Testis (tissue), 3 donors: ENCODE measurements around the gene ANKLE1. TPM values are rescaled to one million over a fixed set of nuclear protein-coding genes. Genes with fewer than 3 reads are reported as not detected.
A peak's percentile ranks its signal among the peaks of the same experiment; 100 is the strongest.

Experiments
- DNase-seq: peaks from one replicate; pipeline ENCODE4 v3.0.0-alpha.2; 2019
- H3K27ac ChIP-seq, 2 donors: fragments of 200-600 bp; sonication (generic); one replicate each; pipeline ENCODE4 v1.5.1; 2019
- H3K27me3 ChIP-seq: fragments of 200-600 bp; sonication (generic); one replicate; pipeline ENCODE4 v1.5.1; 2019
- H3K36me3 ChIP-seq: fragments of 200-600 bp; sonication (generic); one replicate; pipeline ENCODE4 v1.5.1; 2017; ENCODE audit warnings: low read depth; ENCODE audit errors: missing control alignments
- H3K4me1 ChIP-seq: fragments of 200-600 bp; sonication (generic); one replicate; pipeline ENCODE4 v1.5.1; 2019
- H3K4me3 ChIP-seq, 2 donors: fragments of 200-600 bp; sonication (generic); one replicate each; pipeline ENCODE4 v1.5.1; 2017 to 2019
- H3K9me3 ChIP-seq: fragments of 200-600 bp; sonication (generic); one replicate; pipeline ENCODE4 v1.5.1; 2017
- POLR2A ChIP-seq: fragments of 450-650 bp; IDR thresholded peaks from one replicate; pipeline ENCODE4 v1.6.1; 2017; ENCODE audit warnings: antibody characterized with exemption, mild to moderate bottlenecking, moderate library complexity
- WGBS, 2 donors: methylation state at CpG; one replicate each; pipeline ENCODE4 v1.1.5; 2018; 5-methylcytosine and 5-hydroxymethylcytosine counted together
- intact Hi-C: fragments of 100-400 bp; cut with DNase I; formaldehyde crosslinking; loops from one replicate; pipeline ENCODE4 v1.15.1; 2023; ENCODE audit warnings: low total_unique reads
- polyA plus RNA-seq: library from polyadenylated mRNA; stranded (reverse); fragments of 350-450 nt; fragmentation: Illumina TruSeq; extraction: RNeasy Lipid Tissue Mini Kit (QIAGEN cat#74804); gene quantifications from one replicate; pipeline ENCODE4 v1.2.3, GENCODE V29; 2014; ENCODE audit warnings: low read depth, low replicate concordance; ENCODE audit not compliant: insufficient read depth
- total RNA-seq, 2 donors: library from RNA; depleted of rRNA; stranded (reverse); fragments of >200 nt; gene quantifications; one replicate each; pipeline ENCODE4 v1.2.3, GENCODE V29; 2016
- TF ChIP-seq, protein P1 (sequence below), 3 experiments: fragments of 450-650 bp in 2 of 3; fragments of 200-600 bp in 1 of 3; sonication (generic) in 1 of 3; IDR thresholded peaks; one replicate each; pipeline ENCODE4 v1.5.1; 2016 to 2019; ENCODE audit warnings: antibody characterized with exemption in 3 of 3, mild to moderate bottlenecking in 2 of 3, moderate library complexity in 1 of 3

The ANKLE1 gene
- total and polyA plus RNA-seq, 3 donors from 2014 or later, result 0.45 to 5.3 (median 3.1) TPM

DNA sequence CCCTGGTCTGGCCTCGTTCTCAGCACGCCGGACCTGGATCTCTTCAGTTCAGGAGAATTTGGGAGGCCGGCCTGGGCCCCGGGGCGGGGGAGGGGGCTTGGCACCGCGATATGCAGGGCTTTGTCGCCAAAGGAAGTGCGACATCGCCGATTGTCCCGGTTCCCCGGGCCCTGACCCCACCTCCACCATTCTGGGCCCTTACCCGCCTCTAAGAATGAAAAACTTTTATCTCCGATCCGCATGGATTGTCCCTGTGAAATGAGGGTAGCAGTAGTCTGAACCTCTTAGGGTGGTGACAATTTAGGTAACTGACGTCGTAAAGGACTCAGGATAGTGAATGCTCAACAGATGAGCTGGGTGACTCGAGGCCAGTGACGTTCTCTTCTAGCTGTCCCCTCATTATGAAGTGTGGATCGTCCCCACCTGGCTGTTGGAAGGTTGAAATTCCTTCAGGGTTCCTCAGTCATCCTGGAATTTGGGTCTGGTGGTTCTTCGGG is 28.3 kb downstream of the ANKLE1 start:
- Histone ChIP-seq H3K27ac (peak overlapping the region; percentile 64 to 74), H3K4me1 (peaks cover 29% of the 10 kb centered on the region)
- 6% methylated on average over 13 to 23 of the region's 23 CpGs for WGBS, 2 donors

GRCh38 chr19:17311455-17312188 is 29.9 kb downstream of the ANKLE1 start:
- Histone ChIP-seq H3K36me3 (no peaks in the 10 kb centered on the region), H3K4me1 (peaks cover 23% of the 10 kb centered on the region), H3K27me3 (no peaks in the 10 kb centered on the region), H3K4me3 (no peak overlapping the region), H3K9me3 (no peaks in the 10 kb centered on the region), H3K27ac (no peak overlapping the region)
- WGBS, 2 donors, result 64 to 78% methylated on average over 8 to 11 of the region's 11 CpGs
- no peak for DNase-seq
- TF ChIP-seq, protein P1, sequence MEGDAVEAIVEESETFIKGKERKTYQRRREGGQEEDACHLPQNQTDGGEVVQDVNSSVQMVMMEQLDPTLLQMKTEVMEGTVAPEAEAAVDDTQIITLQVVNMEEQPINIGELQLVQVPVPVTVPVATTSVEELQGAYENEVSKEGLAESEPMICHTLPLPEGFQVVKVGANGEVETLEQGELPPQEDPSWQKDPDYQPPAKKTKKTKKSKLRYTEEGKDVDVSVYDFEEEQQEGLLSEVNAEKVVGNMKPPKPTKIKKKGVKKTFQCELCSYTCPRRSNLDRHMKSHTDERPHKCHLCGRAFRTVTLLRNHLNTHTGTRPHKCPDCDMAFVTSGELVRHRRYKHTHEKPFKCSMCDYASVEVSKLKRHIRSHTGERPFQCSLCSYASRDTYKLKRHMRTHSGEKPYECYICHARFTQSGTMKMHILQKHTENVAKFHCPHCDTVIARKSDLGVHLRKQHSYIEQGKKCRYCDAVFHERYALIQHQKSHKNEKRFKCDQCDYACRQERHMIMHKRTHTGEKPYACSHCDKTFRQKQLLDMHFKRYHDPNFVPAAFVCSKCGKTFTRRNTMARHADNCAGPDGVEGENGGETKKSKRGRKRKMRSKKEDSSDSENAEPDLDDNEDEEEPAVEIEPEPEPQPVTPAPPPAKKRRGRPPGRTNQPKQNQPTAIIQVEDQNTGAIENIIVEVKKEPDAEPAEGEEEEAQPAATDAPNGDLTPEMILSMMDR (IDR thresholded peaks at IDR 0.05), result no peak
- TF ChIP-seq POLR2A, result no peak
- intact Hi-C loops, result no loop called here

More for the DNA sequence above, 28.3 kb downstream of the ANKLE1 start:
- TF ChIP-seq, protein P1 (IDR thresholded peaks at IDR 0.05), result no peak
- no peak for TF ChIP-seq POLR2A
- peak overlapping the region; percentile 79 to 98 for H3K4me3 ChIP-seq
- intact Hi-C loops, result no loop called here
- no peaks in the 10 kb centered on the region for H3K27me3 ChIP-seq
- no peak for DNase-seq
- no peaks in the 10 kb centered on the region for H3K9me3 ChIP-seq
- no peaks in the 10 kb centered on the region for H3K36me3 ChIP-seq

DNA sequence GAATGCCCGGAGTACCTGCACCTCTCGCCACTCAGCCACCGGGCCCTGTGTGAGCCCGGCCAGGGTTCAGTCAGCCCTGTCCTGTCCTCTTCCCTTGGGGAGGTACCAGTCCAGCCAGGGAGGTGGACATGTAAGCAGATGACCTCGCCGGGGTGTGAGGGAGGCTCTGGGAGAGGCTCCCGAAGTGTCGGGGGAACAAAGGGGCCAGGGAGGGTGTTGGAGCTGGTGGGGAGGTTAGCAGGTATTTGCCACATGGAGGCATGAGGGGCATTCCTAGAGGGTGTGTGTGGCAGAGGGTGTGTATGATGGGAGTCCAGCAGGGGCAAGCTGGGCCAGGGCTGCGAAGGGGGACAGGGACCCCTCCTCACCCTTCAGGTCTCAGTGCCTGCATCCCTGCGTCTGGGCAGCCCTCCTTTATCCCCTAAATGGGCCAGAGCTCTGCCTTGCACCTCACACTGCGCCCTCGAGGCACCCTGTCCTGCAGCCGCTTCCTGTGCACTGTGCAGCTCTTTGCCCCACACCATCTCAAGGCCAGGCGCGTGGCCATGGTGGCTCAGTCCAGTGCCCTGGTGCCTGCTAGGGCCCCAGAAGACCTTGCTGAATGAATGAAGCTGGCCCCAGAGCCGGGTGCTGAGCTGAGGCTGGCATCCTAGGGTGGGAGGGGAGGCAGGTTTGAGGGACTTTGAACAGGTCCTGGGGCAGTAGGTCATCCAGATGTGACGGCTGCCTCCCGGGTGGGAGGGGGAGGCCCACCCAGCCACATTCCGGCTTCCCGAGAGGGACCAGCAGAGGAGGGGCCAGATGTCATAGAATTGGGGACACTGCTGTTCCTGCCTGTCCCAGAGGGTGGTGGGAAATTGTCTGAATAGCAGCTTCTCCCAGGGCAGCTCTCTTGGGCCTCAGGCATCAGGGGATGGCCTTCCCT is 30.8 kb downstream of the ANKLE1 start:
- TF ChIP-seq, protein P1 (IDR thresholded peaks at IDR 0.05), result no peak
- no peak for TF ChIP-seq POLR2A
- H3K4me1 ChIP-seq, result peaks cover 16% of the 10 kb centered on the region
- 76 to 77% methylated on average over 11 to 20 of the region's 20 CpGs for WGBS, 2 donors

DNA sequence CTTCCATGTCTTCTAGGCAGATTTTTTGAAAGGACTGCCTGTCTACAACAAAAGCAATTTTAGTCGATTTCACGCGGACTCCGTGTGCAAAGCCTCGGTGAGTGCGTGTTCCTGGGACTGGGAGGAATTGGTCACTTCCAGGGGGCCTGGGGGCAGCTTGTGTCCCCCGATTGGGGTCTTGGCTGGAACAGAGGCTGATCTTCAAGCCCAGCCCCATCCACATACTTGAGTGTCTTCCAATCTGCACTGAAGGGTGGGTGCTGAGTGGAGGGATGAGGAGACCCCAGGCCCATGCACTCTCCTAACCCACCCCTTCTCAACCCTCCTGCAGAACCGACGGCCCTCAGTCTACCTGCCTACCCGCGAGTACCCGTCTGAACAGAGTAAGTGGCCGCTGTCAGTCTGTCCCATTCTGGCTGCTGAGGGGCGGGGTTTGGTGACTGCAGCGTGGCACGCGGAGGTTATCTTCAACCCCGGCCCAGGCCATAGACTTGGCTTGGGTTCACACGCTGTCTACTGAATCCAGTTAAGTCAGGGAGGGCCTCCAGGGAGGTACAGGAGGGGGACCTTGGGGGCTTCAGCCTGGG is 32.4 kb downstream of the ANKLE1 start:
- DNase-seq, result no peak
- H3K4me3 ChIP-seq, result no peak overlapping the region
- no peak overlapping the region for H3K27ac ChIP-seq
- WGBS, 2 donors, result 88 to 94% methylated on average over 7 to 19 of the region's 19 CpGs
- intact Hi-C loops, result no loop called here
- H3K27me3 ChIP-seq, result no peaks in the 10 kb centered on the region
- no peaks in the 10 kb centered on the region for H3K9me3 ChIP-seq
- TF ChIP-seq, protein P1 (IDR thresholded peaks at IDR 0.05), result no peak
- TF ChIP-seq POLR2A, result no peak
- peaks cover 16% of the 10 kb centered on the region for H3K4me1 ChIP-seq
- no peaks in the 10 kb centered on the region for H3K36me3 ChIP-seq

More for the DNA sequence above, 30.8 kb downstream of the ANKLE1 start:
- Histone ChIP-seq H3K27ac (no peak overlapping the region), H3K4me3 (no peak overlapping the region), H3K9me3 (no peaks in the 10 kb centered on the region), H3K36me3 (no peaks in the 10 kb centered on the region), H3K27me3 (no peaks in the 10 kb centered on the region)
- DNase-seq, result no peak
- intact Hi-C loops, result no loop called here
